ENCODE measurements around the gene CLIP2.

CLIP2 gene

DNA sequence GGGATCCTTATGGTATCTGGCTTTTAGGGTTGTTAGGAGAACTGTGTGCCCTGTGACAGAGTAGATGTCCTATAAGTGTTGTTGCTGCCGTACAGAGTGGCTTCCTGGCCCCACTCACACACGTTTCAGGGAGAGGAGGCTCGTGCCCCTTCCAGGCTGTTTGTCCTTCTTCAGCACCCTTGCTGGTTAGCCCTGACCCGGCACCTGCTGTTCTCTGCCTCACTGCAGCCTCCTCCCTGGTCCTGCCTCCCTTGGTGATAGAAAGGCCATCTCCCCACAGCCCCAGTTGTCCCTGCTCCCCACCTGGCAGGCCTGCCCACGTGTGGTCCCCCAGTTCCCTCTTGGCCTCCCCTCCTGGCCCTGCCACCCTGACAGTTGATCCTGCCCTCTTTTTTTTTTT is 2.3 kb downstream of the CLIP2 start:
- Mint-ChIP-seq H3K27ac (no peak overlapping the region), H3K4me1 (peaks cover 49% of the 10 kb centered on the region), H3K36me3 (ENCODE audit: low read depth) (peaks cover 17% of the 10 kb centered on the region), H3K4me3 (peak overlapping the region; percentile 80), H3K9me3 (peaks cover 8% of the 10 kb centered on the region), H3K27me3 (ENCODE audit: low read depth, poor library complexity) (peaks cover 23% of the 10 kb centered on the region)
- TF ChIP-seq, protein P1, sequence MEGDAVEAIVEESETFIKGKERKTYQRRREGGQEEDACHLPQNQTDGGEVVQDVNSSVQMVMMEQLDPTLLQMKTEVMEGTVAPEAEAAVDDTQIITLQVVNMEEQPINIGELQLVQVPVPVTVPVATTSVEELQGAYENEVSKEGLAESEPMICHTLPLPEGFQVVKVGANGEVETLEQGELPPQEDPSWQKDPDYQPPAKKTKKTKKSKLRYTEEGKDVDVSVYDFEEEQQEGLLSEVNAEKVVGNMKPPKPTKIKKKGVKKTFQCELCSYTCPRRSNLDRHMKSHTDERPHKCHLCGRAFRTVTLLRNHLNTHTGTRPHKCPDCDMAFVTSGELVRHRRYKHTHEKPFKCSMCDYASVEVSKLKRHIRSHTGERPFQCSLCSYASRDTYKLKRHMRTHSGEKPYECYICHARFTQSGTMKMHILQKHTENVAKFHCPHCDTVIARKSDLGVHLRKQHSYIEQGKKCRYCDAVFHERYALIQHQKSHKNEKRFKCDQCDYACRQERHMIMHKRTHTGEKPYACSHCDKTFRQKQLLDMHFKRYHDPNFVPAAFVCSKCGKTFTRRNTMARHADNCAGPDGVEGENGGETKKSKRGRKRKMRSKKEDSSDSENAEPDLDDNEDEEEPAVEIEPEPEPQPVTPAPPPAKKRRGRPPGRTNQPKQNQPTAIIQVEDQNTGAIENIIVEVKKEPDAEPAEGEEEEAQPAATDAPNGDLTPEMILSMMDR (IDR thresholded peaks at IDR 0.05) = no peak
- no peak for DNase-seq

DNA sequence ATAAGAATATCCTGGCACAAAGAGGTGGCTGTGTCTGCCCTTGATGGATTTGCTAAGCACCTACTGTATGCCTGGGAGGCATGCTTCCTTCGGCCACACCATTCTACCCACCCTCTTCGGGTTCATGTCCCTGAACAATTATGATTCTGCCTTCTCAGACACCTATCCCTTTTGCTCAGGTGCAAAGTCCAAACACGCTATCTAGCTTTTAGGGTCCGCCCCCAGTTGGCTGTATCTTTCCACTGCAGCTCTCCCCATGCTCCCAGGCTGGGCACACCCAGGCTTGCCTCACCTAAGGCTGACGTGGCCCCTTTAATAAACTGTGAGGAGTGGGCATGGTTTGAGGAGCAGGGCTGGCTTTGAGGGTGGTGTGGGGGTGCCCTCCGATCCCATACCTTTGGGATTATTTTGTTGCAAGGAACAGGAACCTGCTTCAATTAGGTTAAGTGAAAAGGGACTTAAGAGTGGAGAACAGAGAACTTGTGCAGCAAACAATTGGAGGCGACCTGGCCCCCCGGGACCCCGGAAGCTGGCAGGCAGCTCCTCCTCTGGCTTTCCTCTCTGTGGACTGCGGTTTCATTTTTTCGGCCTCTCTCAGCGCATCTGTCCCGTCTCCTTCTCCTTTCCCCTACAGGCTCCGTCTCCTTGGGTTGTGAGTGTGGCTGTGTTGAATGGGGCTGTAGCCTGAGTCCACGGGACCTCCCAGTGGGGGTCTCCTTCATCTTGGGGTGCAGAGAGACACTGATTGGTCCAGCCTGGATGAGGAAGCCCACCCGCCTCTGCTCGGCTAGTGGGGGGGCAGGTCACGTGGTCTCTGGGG is 3.8 kb downstream of the CLIP2 start:
- Mint-ChIP-seq H3K27me3 (ENCODE audit: low read depth, poor library complexity) (peaks cover 19% of the 10 kb centered on the region), H3K9me3 (peaks cover 8% of the 10 kb centered on the region), H3K27ac (no peak overlapping the region), H3K4me3 (no peak overlapping the region), H3K36me3 (ENCODE audit: low read depth) (peaks cover 22% of the 10 kb centered on the region), H3K4me1 (peaks cover 47% of the 10 kb centered on the region)
- DNase-seq = no peak
- TF ChIP-seq, protein P1 (IDR thresholded peaks at IDR 0.05) = no peak

DNA sequence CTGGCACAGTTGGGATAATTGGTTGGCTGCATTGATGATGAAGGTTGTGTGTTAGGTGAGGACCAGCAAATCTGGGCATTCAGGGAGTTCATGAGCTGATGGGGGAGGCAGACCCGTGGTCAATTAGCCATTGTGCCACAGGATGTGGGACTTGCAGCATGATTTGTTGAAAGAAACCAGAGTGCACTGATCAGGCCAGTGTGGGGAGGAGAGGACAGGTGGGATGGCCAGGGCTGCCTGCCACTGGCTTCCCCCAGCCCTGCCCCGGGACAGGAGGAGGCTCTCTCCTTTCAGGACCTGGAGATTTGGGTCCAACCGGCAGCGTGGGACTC is 4.3 kb downstream of the CLIP2 start:
- H3K4me1 Mint-ChIP-seq = peaks cover 42% of the 10 kb centered on the region
- H3K4me3 Mint-ChIP-seq = no peak overlapping the region
- H3K9me3 Mint-ChIP-seq = peaks cover 8% of the 10 kb centered on the region
- H3K36me3 Mint-ChIP-seq (ENCODE audit: low read depth) = peaks cover 22% of the 10 kb centered on the region
- peaks cover 15% of the 10 kb centered on the region for H3K27me3 Mint-ChIP-seq (ENCODE audit: low read depth, poor library complexity)
- TF ChIP-seq, protein P1 (IDR thresholded peaks at IDR 0.05) = no peak
- DNase-seq = no peak
- H3K27ac Mint-ChIP-seq = no peak overlapping the region

DNA sequence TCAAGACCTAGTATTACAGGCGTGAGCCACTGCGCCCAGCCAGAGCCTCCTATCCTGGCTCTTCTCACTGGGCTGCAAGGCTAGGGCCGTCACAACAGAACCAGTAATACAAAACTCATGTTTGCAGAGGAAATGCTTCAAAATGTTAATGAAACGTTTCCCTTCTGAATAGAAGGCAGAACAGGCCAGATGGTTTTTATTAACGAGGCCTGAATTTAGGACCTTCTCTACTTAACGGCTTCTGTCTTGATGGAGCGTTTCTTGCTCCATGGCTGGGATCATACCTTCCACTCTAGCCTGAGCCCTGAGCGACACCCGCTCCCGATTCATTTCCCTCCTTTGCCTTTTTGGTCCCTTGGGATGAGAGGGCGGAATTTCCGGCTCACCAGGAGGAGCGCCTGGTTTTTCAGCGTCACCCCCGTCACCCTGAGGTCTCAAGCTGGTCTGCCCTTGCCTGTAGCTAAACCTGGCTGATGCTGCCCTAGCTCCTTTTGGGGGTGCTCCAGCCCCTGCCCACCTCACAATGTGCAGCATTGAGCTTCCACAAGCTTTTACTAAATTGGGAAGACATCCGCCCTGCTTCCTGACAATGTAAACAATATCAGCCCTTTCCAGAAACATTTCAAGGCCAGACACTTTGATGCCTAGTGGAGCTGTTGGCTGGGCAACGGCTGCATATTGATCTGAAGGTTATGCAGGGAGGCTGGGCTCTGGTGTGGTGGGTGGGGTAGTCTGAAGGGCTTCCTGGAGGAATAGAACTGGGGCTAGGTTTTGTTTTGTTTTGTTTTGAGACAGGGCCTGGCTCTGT is 5.2 kb downstream of the CLIP2 start:
- peaks cover 36% of the 10 kb centered on the region for H3K4me1 Mint-ChIP-seq
- peaks cover 15% of the 10 kb centered on the region for H3K27me3 Mint-ChIP-seq (ENCODE audit: low read depth, poor library complexity)
- TF ChIP-seq, protein P1 (IDR thresholded peaks at IDR 0.05) = no peak
- peak overlapping the region; percentile 87 for H3K27ac Mint-ChIP-seq
- H3K4me3 Mint-ChIP-seq = no peak overlapping the region
- DNase-seq = no peak
- peaks cover 22% of the 10 kb centered on the region for H3K36me3 Mint-ChIP-seq (ENCODE audit: low read depth)
- peaks cover 8% of the 10 kb centered on the region for H3K9me3 Mint-ChIP-seq

DNA sequence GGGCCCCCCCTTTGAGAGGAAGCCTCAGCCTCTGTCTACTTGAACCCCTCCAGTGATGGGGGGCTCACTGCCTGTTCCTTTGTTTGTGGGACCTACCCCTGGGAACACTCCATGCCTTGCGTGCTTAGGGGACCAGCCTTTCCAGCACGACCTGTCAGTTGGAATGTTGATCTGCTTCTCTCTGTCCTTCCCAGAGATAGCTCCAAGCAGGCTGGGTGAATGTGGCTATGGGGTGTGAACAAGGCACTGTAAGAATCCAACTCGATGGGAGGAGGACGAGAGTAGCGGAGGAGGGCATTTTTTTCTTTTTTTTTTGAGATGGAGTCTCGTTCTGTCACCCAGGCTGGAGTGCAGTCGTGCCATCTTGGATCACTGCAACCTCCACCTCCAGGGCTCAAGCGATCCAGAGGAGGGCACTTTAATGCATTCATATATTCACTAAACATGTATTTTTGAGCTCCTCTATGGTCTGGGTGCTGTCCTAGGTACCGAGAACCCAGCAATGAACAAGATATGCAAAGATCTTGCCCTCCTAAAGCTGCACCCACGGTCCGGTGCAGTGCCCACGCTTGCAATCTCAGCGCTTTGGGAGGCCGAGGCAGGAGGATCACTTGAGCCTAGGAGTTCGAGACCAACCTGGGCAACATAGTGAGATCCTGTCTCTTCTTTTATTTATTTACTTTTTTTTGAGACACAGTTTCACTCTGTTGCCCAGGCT is 8.5 kb downstream of the CLIP2 start:
- Mint-ChIP-seq H3K36me3 (ENCODE audit: low read depth) (peaks cover 22% of the 10 kb centered on the region), H3K27me3 (ENCODE audit: low read depth, poor library complexity) (peaks cover 3% of the 10 kb centered on the region), H3K4me1 (peaks cover 27% of the 10 kb centered on the region), H3K9me3 (peaks cover 8% of the 10 kb centered on the region), H3K4me3 (no peak overlapping the region), H3K27ac (no peak overlapping the region)
- TF ChIP-seq, protein P1 (IDR thresholded peaks at IDR 0.05) = no peak
- DNase-seq = no peak
